Progenitor cell of endocrine pancreas (in vitro differentiated cells): Measurements from ENCODE around the gene CCDC85C. TPM values are rescaled to one million over a fixed set of nuclear protein-coding genes. Genes with fewer than 3 reads are reported as not detected.

Experiments used
- DNase-seq: peaks from one replicate; pipeline ENCODE4 v3.0.0; 2021; ENCODE audit warnings: low spot score; ENCODE audit not compliant: unreplicated experiment
- H3K27ac Mint-ChIP-seq: 2 replicates; pipeline ENCODE4 v1.8.0; 2021; ENCODE audit warnings: mild to moderate bottlenecking, moderate library complexity, mixed read lengths
- H3K27me3 Mint-ChIP-seq: 2 replicates; pipeline ENCODE4 v1.8.0; 2021; ENCODE audit warnings: mixed read lengths
- H3K36me3 Mint-ChIP-seq: 2 replicates; pipeline ENCODE4 v1.8.0; 2022; ENCODE audit warnings: mixed read lengths; ENCODE audit not compliant: insufficient read depth
- H3K4me1 Mint-ChIP-seq: 2 replicates; pipeline ENCODE4 v1.8.0; 2021; ENCODE audit warnings: low read depth, mixed read lengths
- H3K4me3 Mint-ChIP-seq: 2 replicates; pipeline ENCODE4 v1.8.0; 2021; ENCODE audit warnings: low read depth, mild to moderate bottlenecking, moderate library complexity, mixed read lengths
- H3K9me3 Mint-ChIP-seq: 2 replicates; pipeline ENCODE4 v1.8.0; 2021; ENCODE audit warnings: low read depth, mixed read lengths
- total RNA-seq: library from RNA; stranded (reverse); gene quantifications from 2 replicates; pipeline ENCODE4 v1.2.1, GENCODE V29; 2021
- TF ChIP-seq, protein P1 (sequence below): fragments of 200-600 bp; sonication (generic); IDR thresholded peaks from one replicate; pipeline ENCODE4 v1.5.0; 2021; ENCODE audit warnings: antibody characterized with exemption, mild to moderate bottlenecking; ENCODE audit not compliant: unreplicated experiment

The CCDC85C gene
- total RNA-seq, 1 donor from 2014 or later, result 44.9 TPM

DNA sequence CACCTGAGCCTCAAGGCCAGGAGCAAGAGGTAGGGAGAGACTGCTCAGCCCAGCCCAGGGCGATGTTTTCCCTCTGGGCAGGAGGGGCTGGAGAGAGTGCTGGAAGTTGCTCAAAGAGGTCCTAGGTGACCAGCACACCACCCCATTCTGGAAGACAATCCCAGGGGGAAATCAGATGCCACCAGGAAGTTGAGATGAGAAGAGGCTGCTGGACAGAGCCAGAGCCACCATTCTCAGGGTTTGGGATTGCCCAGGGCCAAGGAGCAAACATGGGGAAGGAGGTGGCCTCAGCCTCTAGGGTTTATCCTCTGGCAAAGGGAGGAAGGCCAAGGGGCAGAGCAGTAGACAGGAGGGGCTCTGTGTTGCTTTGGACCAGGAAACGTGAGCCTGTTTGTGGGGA lies 11.6 kb downstream of the CCDC85C start:
- H3K27ac Mint-ChIP-seq, result peak overlapping the region; percentile 90

DNA sequence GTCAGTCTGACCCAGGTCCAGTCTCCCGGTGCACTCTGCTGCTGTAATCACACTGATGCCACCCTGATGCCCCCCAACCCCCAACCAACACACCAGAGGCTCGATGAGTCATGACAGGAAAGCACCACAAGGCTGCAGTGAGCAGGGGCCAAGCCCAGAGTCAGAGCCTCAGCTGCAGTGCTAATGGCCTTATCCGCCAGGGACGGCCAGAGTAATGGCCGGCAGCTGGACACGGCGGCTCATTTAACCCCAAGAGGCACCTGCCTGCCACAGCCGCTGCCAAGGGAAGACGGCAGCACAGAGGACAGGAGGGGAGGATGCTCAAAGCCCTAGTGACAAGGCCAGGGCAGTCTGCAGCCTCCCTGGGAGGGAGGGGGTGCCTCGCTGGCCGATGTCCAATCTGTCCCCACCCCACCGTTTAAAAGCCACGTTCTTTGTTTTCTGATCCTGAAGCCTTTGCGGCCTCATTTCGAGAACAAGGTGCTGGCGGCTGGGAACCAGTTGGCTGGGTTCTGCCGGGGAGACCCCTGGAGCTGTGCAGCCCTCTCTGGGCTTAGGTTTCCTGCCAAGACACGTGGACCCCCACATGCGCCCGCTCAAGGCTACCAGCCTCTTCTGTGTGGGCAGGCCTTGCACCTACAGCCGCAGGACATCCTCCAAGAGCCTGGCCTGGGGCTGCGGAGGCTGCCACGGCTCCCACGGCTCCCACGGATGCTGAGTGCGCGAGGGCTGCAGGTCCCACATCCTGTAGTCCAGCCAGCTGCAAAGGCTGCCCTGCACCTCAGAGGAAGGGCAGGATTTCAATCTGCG lies 13.1 kb downstream of the CCDC85C start:
- Mint-ChIP-seq H3K27me3 (no peaks in the 10 kb centered on the region), H3K4me3 (no peak overlapping the region), H3K36me3 (no peaks in the 10 kb centered on the region), H3K27ac (no peak overlapping the region), H3K9me3 (no peaks in the 10 kb centered on the region), H3K4me1 (peaks cover 24% of the 10 kb centered on the region)
- DNase-seq, result no peak
- TF ChIP-seq, protein P1, sequence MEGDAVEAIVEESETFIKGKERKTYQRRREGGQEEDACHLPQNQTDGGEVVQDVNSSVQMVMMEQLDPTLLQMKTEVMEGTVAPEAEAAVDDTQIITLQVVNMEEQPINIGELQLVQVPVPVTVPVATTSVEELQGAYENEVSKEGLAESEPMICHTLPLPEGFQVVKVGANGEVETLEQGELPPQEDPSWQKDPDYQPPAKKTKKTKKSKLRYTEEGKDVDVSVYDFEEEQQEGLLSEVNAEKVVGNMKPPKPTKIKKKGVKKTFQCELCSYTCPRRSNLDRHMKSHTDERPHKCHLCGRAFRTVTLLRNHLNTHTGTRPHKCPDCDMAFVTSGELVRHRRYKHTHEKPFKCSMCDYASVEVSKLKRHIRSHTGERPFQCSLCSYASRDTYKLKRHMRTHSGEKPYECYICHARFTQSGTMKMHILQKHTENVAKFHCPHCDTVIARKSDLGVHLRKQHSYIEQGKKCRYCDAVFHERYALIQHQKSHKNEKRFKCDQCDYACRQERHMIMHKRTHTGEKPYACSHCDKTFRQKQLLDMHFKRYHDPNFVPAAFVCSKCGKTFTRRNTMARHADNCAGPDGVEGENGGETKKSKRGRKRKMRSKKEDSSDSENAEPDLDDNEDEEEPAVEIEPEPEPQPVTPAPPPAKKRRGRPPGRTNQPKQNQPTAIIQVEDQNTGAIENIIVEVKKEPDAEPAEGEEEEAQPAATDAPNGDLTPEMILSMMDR, result no peak

More for the DNA sequence above, 11.6 kb downstream of the CCDC85C start:
- H3K9me3 Mint-ChIP-seq, result no peaks in the 10 kb centered on the region
- H3K27me3 Mint-ChIP-seq, result no peaks in the 10 kb centered on the region
- DNase-seq, result no peak
- peaks cover 36% of the 10 kb centered on the region for H3K4me1 Mint-ChIP-seq
- H3K36me3 Mint-ChIP-seq, result no peaks in the 10 kb centered on the region
- TF ChIP-seq, protein P1, result no peak
- no peak overlapping the region for H3K4me3 Mint-ChIP-seq

GRCh38 chr14:99589651-99590530 lies 14.1 kb downstream of the CCDC85C start:
- no peaks in the 10 kb centered on the region for H3K9me3 Mint-ChIP-seq
- no peaks in the 10 kb centered on the region for H3K27me3 Mint-ChIP-seq
- no peak for DNase-seq
- H3K27ac Mint-ChIP-seq, result no peak overlapping the region
- no peak overlapping the region for H3K4me3 Mint-ChIP-seq
- TF ChIP-seq, protein P1, result no peak
- no peaks in the 10 kb centered on the region for H3K36me3 Mint-ChIP-seq
- H3K4me1 Mint-ChIP-seq, result peaks cover 23% of the 10 kb centered on the region

DNA sequence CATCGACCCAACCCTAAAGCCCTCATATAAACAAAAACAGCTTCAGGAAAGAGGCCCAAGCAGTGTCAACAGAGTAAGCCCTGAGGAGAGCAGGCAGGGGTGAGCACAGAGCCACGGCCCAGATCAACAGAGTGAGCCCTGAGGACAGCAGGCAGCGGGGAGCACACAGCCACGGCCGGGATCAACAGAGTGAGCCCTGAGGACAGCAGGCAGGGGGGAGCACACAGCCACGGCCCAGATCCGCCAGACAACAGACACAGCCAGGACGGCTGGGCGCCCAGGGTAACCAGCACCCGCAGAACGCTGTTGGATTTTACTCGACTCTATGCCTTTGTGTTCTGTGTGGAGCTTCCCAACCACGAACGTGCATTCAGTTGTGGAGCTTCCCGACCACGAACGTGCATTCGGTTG lies 15.0 kb downstream of the CCDC85C start:
- Mint-ChIP-seq H3K4me3 (no peak overlapping the region), H3K27ac (no peak overlapping the region), H3K9me3 (no peaks in the 10 kb centered on the region), H3K36me3 (no peaks in the 10 kb centered on the region), H3K4me1 (peaks cover 23% of the 10 kb centered on the region), H3K27me3 (no peaks in the 10 kb centered on the region)
- TF ChIP-seq, protein P1, result no peak
- DNase-seq, result no peak
